GM19193 (cell line): Measurements from ENCODE around the gene ACAT2.

ENCODE experiments used
- POLR2A ChIP-seq: IDR thresholded peaks from 4 replicates; pipeline ENCODE4 v1.6.1; 2011; ENCODE audit not compliant: insufficient read depth, insufficient read length; ENCODE audit errors: extremely low read depth

The ACAT2 gene

GRCh38 chr6:159759645-159760044 lies 2.2 kb upstream of the ACAT2 start:
- no peak for TF ChIP-seq POLR2A

- no peak for TF ChIP-seq POLR2A
Measured at GRCh38 chr6:159760602-159761057, 1.2 kb upstream of the ACAT2 start.

- TF ChIP-seq POLR2A, result no peak
Measured at GRCh38 chr6:159761129-159761872, 544 bp upstream of the ACAT2 start.

GRCh38 chr6:159762681-159763293 lies 942 bp downstream of the ACAT2 start:
- TF ChIP-seq POLR2A, result no peak

- TF ChIP-seq POLR2A, result no peak
Measured at GRCh38 chr6:159766906-159767305, 5.1 kb downstream of the ACAT2 start.

- TF ChIP-seq POLR2A, result no peak
Measured at GRCh38 chr6:159769470-159769869, 7.6 kb downstream of the ACAT2 start.

- TF ChIP-seq POLR2A, result no peak
Measured at GRCh38 chr6:159772196-159772595, 10.4 kb downstream of the ACAT2 start.

GRCh38 chr6:159777240-159777904 lies 15.5 kb downstream of the ACAT2 start:
- TF ChIP-seq POLR2A, result no peak

- TF ChIP-seq POLR2A, result no peak
Measured at GRCh38 chr6:159778131-159778530, 16.3 kb downstream of the ACAT2 start.

GRCh38 chr6:159778542-159779103 lies 16.8 kb downstream of the ACAT2 start:
- no peak for TF ChIP-seq POLR2A

- TF ChIP-seq POLR2A, result no peak
Measured at GRCh38 chr6:159788276-159788675, 26.4 kb downstream of the ACAT2 start.

GRCh38 chr6:159788753-159789376 lies 27.0 kb downstream of the ACAT2 start:
- TF ChIP-seq POLR2A, result no peak

GRCh38 chr6:159789377-159790148 lies 27.7 kb downstream of the ACAT2 start, which contains the start of gene TCP1:
TCP1 (minus strand) TSS chr6:159789602; CDS start chr6:159789468, 134 bp downstream.
- TF ChIP-seq POLR2A, result peak; percentile 96
